Right atrium auricular region (tissue), 2 donors: ENCODE results near the gene AGRP. TPM values are rescaled to one million over a fixed set of nuclear protein-coding genes. Genes with fewer than 3 reads are reported as not detected.

Experiments
- DNase-seq: peaks from one replicate; pipeline ENCODE4 v3.0.0-alpha.2; 2019; ENCODE audit warnings: low spot score
- H3K27ac ChIP-seq, 2 donors: fragments of 200-600 bp; sonication (generic); 1 replicate in 1 of 2; 2 replicates in 1 of 2; pipeline ENCODE4 v1.5.1; 2016 to 2019
- H3K27me3 ChIP-seq, 2 donors: fragments of 200-600 bp; sonication (generic); one replicate each; pipeline versions ENCODE4 v1.5.1 to v1.6.0; 2017 to 2019
- H3K36me3 ChIP-seq: fragments of 200-600 bp; sonication (generic); one replicate; pipeline ENCODE4 v1.5.1; 2016
- H3K4me1 ChIP-seq, 2 donors: fragments of 200-600 bp; sonication (generic); one replicate each; pipeline versions ENCODE4 v1.5.1 to v1.6.0; 2017 to 2019
- H3K4me3 ChIP-seq, 2 donors: fragments of 200-600 bp; sonication (generic); 1 replicate in 1 of 2; 2 replicates in 1 of 2; pipeline ENCODE4 v1.5.1; 2017 to 2019; ENCODE audit warnings: mild to moderate bottlenecking in 1 of 2, moderate library complexity in 1 of 2
- H3K9me3 ChIP-seq, 2 donors: fragments of 200-600 bp; sonication (generic); one replicate each; pipeline ENCODE4 v1.5.1; 2019
- CTCF ChIP-seq, 2 donors: fragments of 200-600 bp; sonication (generic); IDR thresholded peaks; one replicate each; pipeline ENCODE4 v1.5.1; 2019; ENCODE audit warnings: antibody characterized with exemption in 2 of 2
- total RNA-seq, 2 donors: library from RNA; depleted of rRNA; stranded (reverse); fragments of >200 nt; gene quantifications; one replicate each; pipeline ENCODE4 v1.1.0, GENCODE V29; 2016

AGRP gene
- total RNA-seq, 2 donors from 2014 or later = not detected

DNA sequence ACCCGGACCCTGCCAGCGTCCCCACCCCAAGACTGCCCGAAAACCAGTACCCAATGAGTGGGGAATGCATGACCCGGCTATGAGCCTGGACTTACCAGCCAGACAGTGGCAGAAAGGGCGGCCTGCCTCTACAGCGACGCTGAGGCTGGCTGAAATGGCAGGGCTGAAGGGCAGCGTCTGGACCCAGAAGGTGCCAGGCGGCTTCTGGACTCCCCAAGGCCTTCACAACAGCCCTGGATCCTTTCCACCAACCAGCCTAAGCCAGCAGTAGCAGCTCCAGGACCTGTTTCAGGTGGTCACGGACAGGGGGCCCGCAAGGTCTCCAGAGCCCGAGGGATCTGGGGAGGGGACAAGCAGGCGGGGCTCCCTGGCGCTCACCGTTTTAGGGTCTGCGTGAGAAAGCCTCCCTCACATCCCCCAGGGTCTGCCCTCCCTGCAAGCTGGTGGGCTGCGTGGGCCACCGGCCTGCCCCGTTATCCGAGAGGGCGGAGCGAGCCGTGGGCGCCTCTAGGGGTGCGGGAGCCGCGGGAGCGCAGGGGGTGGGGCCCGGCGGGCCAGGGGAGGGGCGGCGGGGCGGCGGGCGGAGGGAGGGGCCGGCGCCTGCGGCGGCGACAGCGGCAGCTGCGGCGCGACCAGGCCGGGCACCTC, 45.0 kb upstream of the AGRP start, which contains the start of gene RIPOR1:
Gene RIPOR1 (plus strand): TSS at position 608 of the 648 bp plus-strand sequence. CDS start 9,618 bp downstream, outside the sequence.
- Histone ChIP-seq H3K4me1 (peaks cover 0 to 41% of the 10 kb centered on the region in 2 donors), H3K9me3 (no peaks in the 10 kb centered on the region), H3K27ac (peak within 1 kb of the TSS; percentile 96 to 97), H3K27me3 (no peaks in the 10 kb centered on the region), H3K4me3 (peak within 1 kb of the TSS; percentile 77 to 81), H3K36me3 (no peaks in the 10 kb centered on the region)
- peak in 1 of 2 donors; percentile 17 for TF ChIP-seq CTCF (IDR thresholded peaks at IDR 0.05)
- DNase-seq = no peak

DNA sequence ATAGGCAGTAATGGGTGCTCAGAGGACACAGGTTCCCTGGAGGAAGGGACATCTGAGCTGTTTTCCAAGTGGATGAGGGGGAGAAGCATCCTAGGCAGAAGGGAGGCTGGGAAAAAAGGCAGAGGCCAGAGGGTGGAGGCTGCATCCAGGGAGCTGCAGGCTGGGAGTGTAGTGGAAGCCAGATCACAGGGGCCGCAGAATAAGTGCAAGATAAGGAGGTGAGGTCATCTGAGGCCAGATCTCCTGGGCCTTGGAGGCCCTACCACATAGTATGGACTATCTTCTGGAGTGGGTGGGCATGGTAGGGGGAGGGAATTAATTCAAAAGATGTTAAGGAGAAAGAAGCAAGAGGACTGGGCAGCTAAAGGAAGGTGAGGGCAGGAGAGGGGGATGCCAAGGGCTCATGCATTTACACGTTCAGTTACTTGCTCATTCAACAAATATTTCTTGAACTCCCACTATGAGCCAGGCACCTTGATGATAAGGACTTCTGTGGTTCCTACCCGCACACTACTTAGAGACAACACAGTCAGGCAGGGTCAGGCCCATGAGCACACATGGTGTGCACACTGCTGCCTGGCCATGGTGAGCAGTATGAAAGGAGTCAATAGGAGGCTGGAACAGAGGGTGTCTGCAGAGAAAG, 42.9 kb upstream of the AGRP start:
- no peak for DNase-seq
- Histone ChIP-seq H3K4me1 (peaks cover 0 to 27% of the 10 kb centered on the region in 2 donors), H3K27ac (no peak overlapping the region), H3K9me3 (no peaks in the 10 kb centered on the region), H3K36me3 (no peaks in the 10 kb centered on the region), H3K4me3 (no peak overlapping the region), H3K27me3 (no peaks in the 10 kb centered on the region)
- TF ChIP-seq CTCF (IDR thresholded peaks at IDR 0.05) = no peak

DNA sequence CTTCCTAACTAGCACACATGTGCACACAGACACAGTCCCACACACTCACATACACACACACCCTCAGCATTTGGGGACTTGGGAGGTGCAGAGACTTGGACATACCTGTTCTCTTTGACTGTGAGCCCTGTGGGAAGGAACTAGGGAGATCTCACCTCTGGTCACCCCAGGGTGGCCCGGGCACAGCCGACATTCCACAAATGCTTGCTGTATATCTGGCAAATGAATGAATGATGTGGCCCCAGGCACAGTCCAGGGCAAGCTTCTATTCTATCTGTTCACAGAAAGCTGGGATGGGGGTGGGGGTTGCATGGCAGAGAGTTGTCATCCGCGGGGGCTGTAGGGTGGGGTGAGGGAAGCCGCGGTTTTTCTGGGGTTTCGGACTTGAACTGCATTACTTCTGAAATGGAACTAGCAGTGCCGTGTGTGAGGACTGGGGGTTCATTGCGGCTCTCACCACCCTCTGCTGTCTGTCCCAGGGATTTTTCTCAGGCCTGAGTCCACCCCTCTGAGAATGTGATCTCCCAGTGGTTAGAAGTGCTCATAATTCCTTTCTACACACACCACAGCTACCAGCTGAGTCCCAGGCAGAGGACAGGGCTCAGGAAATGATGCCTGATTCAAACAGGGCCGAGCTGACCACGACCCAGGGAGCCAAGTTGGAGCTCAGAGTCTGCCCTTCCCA, 42.0 kb upstream of the AGRP start:
- H3K9me3 ChIP-seq = no peaks in the 10 kb centered on the region
- TF ChIP-seq CTCF (IDR thresholded peaks at IDR 0.05) = no peak
- peaks cover 0 to 22% of the 10 kb centered on the region in 2 donors for H3K4me1 ChIP-seq
- no peak overlapping the region for H3K4me3 ChIP-seq
- no peaks in the 10 kb centered on the region for H3K27me3 ChIP-seq
- H3K27ac ChIP-seq = no peak overlapping the region
- no peaks in the 10 kb centered on the region for H3K36me3 ChIP-seq
- no peak for DNase-seq

DNA sequence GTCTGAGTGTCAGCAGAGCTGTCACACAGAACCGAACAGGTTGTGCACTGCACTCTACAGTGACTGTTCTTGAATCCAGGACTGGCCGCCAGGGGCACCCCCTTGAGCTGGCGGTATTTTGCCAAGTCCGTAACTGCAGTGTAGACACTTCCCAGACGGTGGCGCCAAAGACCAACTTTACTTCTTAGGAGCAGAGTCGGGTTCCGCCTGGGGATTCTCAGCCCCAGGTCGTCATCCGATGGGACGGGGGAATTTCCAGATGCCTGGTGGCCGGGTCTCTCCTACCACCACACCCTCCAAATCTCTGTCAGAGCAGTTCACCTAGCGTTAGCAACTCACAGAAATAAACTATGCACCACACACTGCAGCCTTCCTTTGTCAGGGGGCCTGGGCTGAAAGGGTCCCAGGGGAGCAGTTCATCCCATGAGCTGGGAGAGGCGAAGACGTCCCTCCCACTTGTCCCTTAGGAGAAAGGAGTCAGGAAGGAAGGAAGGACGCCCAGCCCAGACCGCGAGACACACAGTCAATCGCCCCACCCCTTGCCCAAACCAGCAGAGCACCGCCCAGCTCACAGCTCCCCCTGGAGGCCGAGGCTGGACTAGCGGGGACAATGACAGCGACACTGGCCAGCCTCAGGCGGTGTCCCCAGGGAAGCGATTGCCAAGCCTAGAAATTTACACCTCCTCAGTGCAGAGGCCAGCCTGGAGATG, 37.9 kb upstream of the AGRP start:
- peaks cover 0 to 12% of the 10 kb centered on the region in 2 donors for H3K4me1 ChIP-seq
- TF ChIP-seq CTCF (IDR thresholded peaks at IDR 0.05) = peak; percentile 73 to 78
- no peaks in the 10 kb centered on the region for H3K36me3 ChIP-seq
- no peaks in the 10 kb centered on the region for H3K9me3 ChIP-seq
- peak overlapping the region; percentile 33 to 49 for H3K4me3 ChIP-seq
- no peaks in the 10 kb centered on the region for H3K27me3 ChIP-seq
- peak overlapping the region; percentile 91 to 97 for H3K27ac ChIP-seq
- DNase-seq = peak; percentile 98

GRCh38 chr16:67519242-67519641, 35.9 kb upstream of the AGRP start:
- Histone ChIP-seq H3K9me3 (no peaks in the 10 kb centered on the region), H3K4me1 (peaks cover 0 to 12% of the 10 kb centered on the region in 2 donors), H3K36me3 (no peaks in the 10 kb centered on the region), H3K4me3 (no peak overlapping the region), H3K27ac (no peak overlapping the region), H3K27me3 (no peaks in the 10 kb centered on the region)
- no peak for DNase-seq
- TF ChIP-seq CTCF (IDR thresholded peaks at IDR 0.05) = no peak
